Activated naive CD4-positive, alpha-beta T cell treated with anti-CD3 and anti-CD28 coated beads, Interleukin-2, amount 10 ng/mL, durations not matched to agents 7 days and 5 days (primary cell): ENCODE data around the gene APOL3.
A peak's percentile ranks its signal among the peaks of the same experiment; 100 is the strongest.
"Not testable (repeated sequence)": the region's sequence is repeated elsewhere in the genome, so short reads cannot be mapped to it uniquely, and the experiment has no call there.

ENCODE experiments used
- CTCF ChIA-PET: fragments of 350-600 bp; sonication (Branson Sonifier 250); formaldehyde crosslinking; loops from one replicate; lab custom pipeline; 2021; ENCODE audit warnings: antibody characterized with exemption; lab: Charles Lee
- DNase-seq: peaks from one replicate; pipeline ENCODE4 v3.0.0-alpha.2; 2020
- H3K27ac Mint-ChIP-seq: one replicate; pipeline ENCODE4 v1.8.0; 2021; ENCODE audit warnings: mild to moderate bottlenecking, moderate library complexity, mixed read lengths
- H3K27me3 Mint-ChIP-seq: one replicate; pipeline ENCODE4 v1.8.0; 2021; ENCODE audit warnings: mild to moderate bottlenecking, mixed read lengths
- H3K36me3 Mint-ChIP-seq: one replicate; pipeline ENCODE4 v1.8.0; 2021; ENCODE audit warnings: mixed read lengths
- H3K4me1 Mint-ChIP-seq: one replicate; pipeline ENCODE4 v1.8.0; 2021; ENCODE audit warnings: mixed read lengths
- H3K4me3 Mint-ChIP-seq: one replicate; pipeline ENCODE4 v1.8.0; 2021; ENCODE audit warnings: mild to moderate bottlenecking, moderate library complexity, mixed read lengths
- H3K9me3 Mint-ChIP-seq: one replicate; pipeline ENCODE4 v1.8.0; 2021; ENCODE audit warnings: mixed read lengths

Gene APOL3

DNA sequence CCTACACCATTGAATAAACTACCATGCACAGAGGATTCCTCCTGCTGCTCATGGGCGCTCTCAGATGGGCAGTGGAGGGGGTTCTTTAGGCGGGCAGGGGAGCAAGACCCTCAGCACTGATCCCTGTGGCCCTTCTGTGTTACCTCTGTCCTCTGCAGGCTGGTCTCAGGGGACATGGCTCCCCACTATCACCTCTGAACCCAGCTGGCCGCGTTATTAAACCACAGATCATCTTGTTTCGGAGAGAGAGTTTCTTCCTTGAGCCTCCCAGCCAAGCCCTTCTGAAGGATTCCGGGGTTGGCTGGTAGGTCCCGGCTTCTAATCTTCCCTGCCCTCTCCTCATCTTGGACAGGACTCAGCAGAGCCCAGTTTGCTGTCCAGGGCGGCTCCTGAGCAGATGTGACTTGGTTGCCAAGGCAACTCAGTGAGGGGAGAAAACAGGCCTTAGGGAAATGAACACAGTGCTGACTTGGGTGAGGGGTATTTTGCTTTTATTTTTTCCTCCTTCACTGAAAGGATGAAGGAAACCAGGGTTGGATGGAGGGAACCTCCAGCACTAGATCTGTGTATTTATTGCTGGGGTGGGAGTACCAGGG, 13.3 kb downstream of the APOL3 start:
- no peak overlapping the region for H3K27ac Mint-ChIP-seq

DNA sequence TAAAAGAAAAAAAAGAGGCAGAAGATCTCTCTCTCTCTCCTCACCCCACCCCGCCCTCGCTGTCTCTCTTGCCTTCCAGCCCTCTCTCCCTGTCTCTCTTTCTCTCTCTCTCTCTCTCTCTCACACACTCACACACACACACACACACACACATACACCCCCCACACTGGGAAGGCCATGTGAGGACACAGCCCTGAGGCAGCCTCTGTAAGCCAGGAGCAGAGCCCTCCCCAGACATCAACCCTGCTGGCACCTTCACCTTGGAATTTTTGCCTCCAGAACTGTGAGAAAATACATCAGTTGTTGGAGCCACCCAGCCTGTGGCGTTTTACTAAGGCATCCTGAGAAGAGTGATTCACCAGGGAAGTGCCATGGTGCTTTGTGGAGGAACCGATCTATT, 14.7 kb downstream of the APOL3 start:
- H3K36me3 Mint-ChIP-seq: peaks cover 63% of the 10 kb centered on the region

More for the DNA sequence above, 13.3 kb downstream of the APOL3 start:
- Mint-ChIP-seq H3K4me3 (no peak overlapping the region), H3K36me3 (peaks cover 64% of the 10 kb centered on the region), H3K9me3 (peaks cover 7% of the 10 kb centered on the region), H3K27me3 (no peaks in the 10 kb centered on the region), H3K4me1 (peaks cover 16% of the 10 kb centered on the region)
- CTCF ChIA-PET: interaction anchor here (4.8 kb wide), 1 partner anchor 32 kb away, joined by 48 read pairs; no protein-coding TSS in a partner anchor
- no peak for DNase-seq

DNA sequence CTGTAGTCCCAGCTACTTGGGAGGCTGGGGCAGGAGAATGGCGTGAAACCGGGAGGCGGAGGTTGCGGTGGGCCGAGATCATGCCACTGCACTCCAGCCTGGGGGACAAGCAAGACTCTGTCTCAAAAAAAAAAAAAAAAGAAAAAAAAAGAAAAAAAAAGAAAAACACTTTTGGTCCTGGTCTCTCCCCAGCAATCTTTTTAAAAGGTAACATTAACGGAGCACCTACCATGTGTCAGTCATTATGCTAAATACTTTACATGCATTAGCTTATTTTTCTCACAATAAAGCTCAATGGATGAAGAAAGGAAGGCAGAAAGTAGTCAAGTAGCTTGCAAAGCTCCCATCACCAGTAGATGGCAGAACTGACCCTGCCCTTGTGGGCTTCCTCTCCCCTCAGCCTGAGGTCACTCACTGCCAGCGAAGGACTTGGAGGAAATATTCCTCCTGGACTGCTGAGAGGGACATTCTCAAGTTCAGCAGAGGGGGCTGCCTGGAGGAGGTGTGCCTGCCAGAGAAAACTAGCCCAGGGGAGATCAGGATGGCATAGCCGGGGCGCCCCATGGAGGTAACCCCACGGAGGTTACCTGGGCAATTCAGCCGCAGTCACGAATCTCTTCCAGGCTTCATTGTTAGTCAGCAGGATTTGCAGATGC, 15.5 kb downstream of the APOL3 start:
- CTCF ChIA-PET: interaction anchor here (0.9 to 4.8 kb wide), 5 partner anchors 10 to 95 kb away, joined by 3 to 48 read pairs (median 5); partner anchors contain the start of genes APOL2 and APOL3
- peak; percentile 53 for DNase-seq
- H3K36me3 Mint-ChIP-seq: peaks cover 66% of the 10 kb centered on the region
- H3K4me3 Mint-ChIP-seq: no peak overlapping the region
- peak overlapping the region; percentile 39 for H3K27ac Mint-ChIP-seq
- H3K27me3 Mint-ChIP-seq: no peaks in the 10 kb centered on the region
- no peaks in the 10 kb centered on the region for H3K9me3 Mint-ChIP-seq
- no peaks in the 10 kb centered on the region for H3K4me1 Mint-ChIP-seq

More for the DNA sequence above, 14.7 kb downstream of the APOL3 start:
- no peak overlapping the region for H3K27ac Mint-ChIP-seq
- H3K27me3 Mint-ChIP-seq: no peaks in the 10 kb centered on the region
- DNase-seq: no peak
- H3K4me1 Mint-ChIP-seq: peaks cover 2% of the 10 kb centered on the region
- H3K9me3 Mint-ChIP-seq: no peaks in the 10 kb centered on the region
- no peak overlapping the region for H3K4me3 Mint-ChIP-seq
- CTCF ChIA-PET: interaction anchor here (2.3 to 4.8 kb wide), 2 partner anchors 14 to 33 kb away, joined by 11 to 48 read pairs; partner anchors contain the start of gene APOL3

DNA sequence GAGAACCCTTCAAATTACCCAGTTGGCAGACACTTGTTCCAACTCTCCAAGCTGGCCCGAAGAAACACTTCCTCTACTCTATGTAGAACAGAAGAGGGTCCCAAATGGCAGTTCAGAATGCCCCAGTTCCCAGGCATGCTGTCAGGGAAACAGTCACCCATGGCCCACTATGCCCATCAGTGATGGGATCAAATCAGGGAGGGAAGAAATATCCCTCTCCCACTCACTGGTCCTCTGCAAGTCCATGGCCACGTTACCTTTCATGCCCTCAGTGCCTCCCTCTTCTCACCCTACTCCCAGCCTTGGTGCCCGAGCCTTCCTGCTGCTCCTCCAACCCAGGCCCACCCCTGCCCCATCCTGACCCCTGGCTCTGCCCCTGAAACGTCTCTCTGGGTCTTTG, 16.6 kb downstream of the APOL3 start:
- H3K9me3 Mint-ChIP-seq: no peaks in the 10 kb centered on the region
- H3K36me3 Mint-ChIP-seq: peaks cover 67% of the 10 kb centered on the region
- H3K27me3 Mint-ChIP-seq: no peaks in the 10 kb centered on the region
- no peaks in the 10 kb centered on the region for H3K4me1 Mint-ChIP-seq
- CTCF ChIA-PET: interaction anchor here (4.8 kb wide), 1 partner anchor 35 kb away, joined by 48 read pairs; no protein-coding TSS in a partner anchor
- no peak overlapping the region for H3K4me3 Mint-ChIP-seq
- H3K27ac Mint-ChIP-seq: no peak overlapping the region
- DNase-seq: no peak

DNA sequence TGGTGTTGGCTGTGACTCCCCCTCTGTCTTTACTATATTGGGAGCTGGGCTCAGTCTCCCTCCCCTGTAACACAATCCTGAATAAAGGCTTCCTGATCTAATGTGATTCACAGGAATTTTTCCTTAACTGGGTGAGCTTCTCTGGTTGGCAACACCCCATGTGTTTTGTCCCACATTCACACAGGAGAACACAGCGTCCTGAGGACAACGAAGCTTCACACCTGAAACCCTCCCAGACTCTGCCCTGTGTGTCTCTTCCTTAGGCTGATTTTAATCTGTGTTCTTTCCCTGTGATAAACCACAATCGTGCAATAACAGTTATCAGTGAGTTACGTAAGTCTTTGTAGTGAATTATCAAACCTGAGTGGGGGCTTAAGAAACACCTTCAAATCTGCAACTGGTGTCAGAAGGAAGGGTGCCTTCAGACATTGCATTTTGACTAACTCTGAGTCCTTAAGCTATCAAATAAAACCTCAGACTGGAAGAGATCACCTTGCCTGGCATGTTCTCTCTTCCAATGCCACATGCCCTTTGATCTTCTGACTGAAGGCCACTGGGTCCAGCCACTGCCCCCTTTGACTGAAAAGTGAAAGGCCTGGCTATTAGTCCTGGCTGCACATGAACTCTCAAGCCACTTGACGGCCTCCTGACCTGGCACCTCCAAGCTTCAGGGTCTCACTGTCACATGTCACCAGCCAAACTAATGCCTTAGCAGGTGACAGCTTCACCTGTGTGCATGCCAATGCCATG, 17.3 kb downstream of the APOL3 start:
- peaks cover 65% of the 10 kb centered on the region for H3K36me3 Mint-ChIP-seq
- no peaks in the 10 kb centered on the region for H3K9me3 Mint-ChIP-seq
- no peak overlapping the region for H3K27ac Mint-ChIP-seq
- no peaks in the 10 kb centered on the region for H3K4me1 Mint-ChIP-seq
- no peak for DNase-seq
- H3K4me3 Mint-ChIP-seq: no peak overlapping the region
- no peaks in the 10 kb centered on the region for H3K27me3 Mint-ChIP-seq
- CTCF ChIA-PET: interaction anchor here (4.8 kb wide), 1 partner anchor 36 kb away, joined by 48 read pairs; no protein-coding TSS in a partner anchor

- CTCF ChIA-PET: interaction anchor here (0.9 to 1.3 kb wide), 3 partner anchors 36 to 75 kb away, joined by 3 to 4 read pairs (median 3); no protein-coding TSS in a partner anchor
- Mint-ChIP-seq H3K9me3 (no peaks in the 10 kb centered on the region), H3K27me3 (no peaks in the 10 kb centered on the region), H3K4me3 (no peak overlapping the region), H3K4me1 (no peaks in the 10 kb centered on the region), H3K36me3 (peaks cover 55% of the 10 kb centered on the region), H3K27ac (no peak overlapping the region)
- no peak for DNase-seq
Measured at GRCh38 chr22:36141481-36141880, 19.1 kb downstream of the APOL3 start.

DNA sequence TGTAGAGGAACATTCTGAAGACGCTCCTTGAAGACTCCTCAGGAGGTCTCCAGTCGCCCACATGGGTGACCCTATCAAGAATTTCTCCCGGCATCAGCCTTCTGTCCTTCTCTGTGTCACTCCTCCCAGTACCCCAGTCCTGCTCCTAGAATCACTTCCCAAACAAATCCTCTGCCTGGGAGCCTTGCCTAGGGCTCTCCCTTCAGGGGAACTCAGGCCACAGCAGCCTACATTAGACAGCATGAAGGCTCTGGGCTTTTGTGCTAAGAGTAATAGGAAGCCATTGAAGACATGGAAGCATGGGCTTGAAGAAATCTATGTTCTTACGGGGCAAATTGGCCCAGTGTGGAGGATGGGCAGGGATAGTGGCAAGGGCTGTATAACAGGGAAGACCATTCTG, 21.8 kb downstream of the APOL3 start:
- DNase-seq, H3K27me3 Mint-ChIP-seq, H3K4me3 Mint-ChIP-seq, CTCF ChIA-PET, H3K9me3 Mint-ChIP-seq, H3K4me1 Mint-ChIP-seq, H3K27ac Mint-ChIP-seq: not testable (repeated sequence)
- peaks cover 41% of the 10 kb centered on the region for H3K36me3 Mint-ChIP-seq

GRCh38 chr22:36136988-36137387, 23.6 kb downstream of the APOL3 start:
- peaks cover 9% of the 10 kb centered on the region for H3K4me1 Mint-ChIP-seq

DNA sequence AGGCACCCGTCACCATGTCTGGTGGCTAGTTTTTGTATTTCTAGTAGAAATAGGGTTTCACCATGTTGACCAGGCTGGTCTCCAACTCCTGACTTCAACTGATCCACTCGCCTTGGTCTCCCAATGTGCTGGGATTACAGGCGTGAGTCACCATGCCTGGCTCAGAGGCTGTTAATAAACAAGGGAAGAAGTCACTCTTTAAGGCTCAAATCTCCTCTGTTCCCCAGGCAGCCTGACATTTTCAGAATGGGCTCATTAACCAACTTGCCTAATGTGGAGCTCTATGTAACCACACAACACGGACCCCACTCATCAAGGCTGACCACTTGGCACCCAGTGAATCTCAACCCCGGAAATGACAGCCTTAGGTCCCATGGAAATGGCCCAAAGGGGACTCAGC, 24.1 kb downstream of the APOL3 start:
- Mint-ChIP-seq H3K9me3 (no peaks in the 10 kb centered on the region), H3K4me1 (peaks cover 9% of the 10 kb centered on the region), H3K27me3 (no peaks in the 10 kb centered on the region), H3K36me3 (peaks cover 21% of the 10 kb centered on the region), H3K4me3 (no peak overlapping the region), H3K27ac (no peak overlapping the region)
- no peak for DNase-seq
- CTCF ChIA-PET: interaction anchor here (1.3 to 2.4 kb wide), 3 partner anchors 9 to 44 kb away, joined by 3 to 6 read pairs (median 5); no protein-coding TSS in a partner anchor

More at GRCh38 chr22:36136988-36137387, 23.6 kb downstream of the APOL3 start:
- DNase-seq: no peak
- Mint-ChIP-seq H3K4me3 (no peak overlapping the region), H3K27me3 (no peaks in the 10 kb centered on the region), H3K9me3 (no peaks in the 10 kb centered on the region), H3K27ac (no peak overlapping the region), H3K36me3 (peaks cover 26% of the 10 kb centered on the region)
- CTCF ChIA-PET: interaction anchor here (1.3 kb wide), 2 partner anchors 12 to 43 kb away, joined by 3 to 6 read pairs; no protein-coding TSS in a partner anchor

DNA sequence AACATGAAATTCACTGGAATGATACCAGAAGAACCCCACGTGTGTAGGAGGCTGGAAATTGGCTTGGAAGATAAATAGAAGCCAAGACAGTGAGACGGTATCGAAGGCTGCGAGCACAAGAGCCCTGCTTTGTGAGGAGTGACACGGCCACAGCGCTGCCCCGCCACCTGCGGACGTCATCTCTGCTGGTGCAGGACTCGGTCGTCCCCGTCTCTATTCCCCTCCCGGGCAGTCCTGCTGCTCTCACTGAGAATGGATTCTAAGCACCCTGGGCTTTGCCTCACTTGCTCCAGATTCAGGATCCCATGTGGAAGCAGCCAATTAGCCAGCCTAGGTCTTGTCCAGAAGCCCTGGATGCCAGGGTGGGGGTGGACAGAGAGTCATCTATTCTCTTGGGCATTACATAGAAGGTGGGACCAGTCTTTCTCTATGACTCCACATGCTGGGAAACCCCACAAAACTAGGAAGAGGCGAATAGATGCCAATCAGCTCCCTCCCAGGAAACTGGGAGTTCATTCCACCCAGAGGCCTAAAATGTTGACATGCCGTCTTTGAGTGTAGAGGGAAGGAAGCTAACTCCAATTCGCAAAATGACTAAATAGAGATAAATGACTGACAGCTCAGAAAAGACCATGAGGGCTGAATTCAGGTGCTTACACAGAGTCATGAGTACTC, 25.1 kb downstream of the APOL3 start:
- no peak overlapping the region for H3K4me3 Mint-ChIP-seq
- CTCF ChIA-PET: interaction anchor here (2.4 kb wide), 1 partner anchor 10 kb away, joined by 5 read pairs; no protein-coding TSS in a partner anchor
- no peak for DNase-seq
- H3K9me3 Mint-ChIP-seq: no peaks in the 10 kb centered on the region
- H3K27me3 Mint-ChIP-seq: peaks cover 5% of the 10 kb centered on the region
- H3K4me1 Mint-ChIP-seq: peaks cover 9% of the 10 kb centered on the region
- H3K36me3 Mint-ChIP-seq: peaks cover 11% of the 10 kb centered on the region
- no peak overlapping the region for H3K27ac Mint-ChIP-seq

- Mint-ChIP-seq H3K36me3 (peaks cover 4% of the 10 kb centered on the region), H3K9me3 (no peaks in the 10 kb centered on the region), H3K27me3 (peaks cover 8% of the 10 kb centered on the region), H3K4me1 (peaks cover 9% of the 10 kb centered on the region), H3K4me3 (no peak overlapping the region), H3K27ac (no peak overlapping the region)
- DNase-seq: no peak
- CTCF ChIA-PET: interaction anchor here (1.5 to 2.4 kb wide), 2 partner anchors 10 to 11 kb away, joined by 4 to 5 read pairs; no protein-coding TSS in a partner anchor
Measured at GRCh38 chr22:36134182-36134581, 26.4 kb downstream of the APOL3 start.

DNA sequence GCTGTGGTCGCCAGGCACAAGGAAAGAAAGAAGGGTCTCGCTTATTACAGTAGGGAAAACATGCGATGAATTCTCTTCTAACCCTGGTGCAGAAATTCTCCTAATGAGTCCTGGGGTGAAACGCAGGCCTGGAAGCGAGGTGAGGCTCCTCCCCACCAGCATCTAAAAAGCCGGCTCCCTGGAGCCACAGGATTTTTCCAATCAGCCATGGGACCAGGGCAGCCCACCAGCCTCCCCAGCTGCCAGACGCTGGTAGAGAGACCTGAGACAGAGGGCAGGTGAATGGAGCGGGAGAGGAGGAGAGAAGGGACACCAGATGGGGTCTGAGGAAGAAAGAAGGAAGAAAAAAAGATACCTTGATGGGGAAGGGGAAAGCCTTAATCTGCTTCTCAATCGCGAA, 28.6 kb downstream of the APOL3 start:
- CTCF ChIA-PET: no interaction called here
- Mint-ChIP-seq H3K4me1 (peaks cover 9% of the 10 kb centered on the region), H3K27me3 (peaks cover 23% of the 10 kb centered on the region), H3K9me3 (no peaks in the 10 kb centered on the region), H3K4me3 (no peak overlapping the region), H3K36me3 (no peaks in the 10 kb centered on the region), H3K27ac (no peak overlapping the region)
- DNase-seq: no peak

DNA sequence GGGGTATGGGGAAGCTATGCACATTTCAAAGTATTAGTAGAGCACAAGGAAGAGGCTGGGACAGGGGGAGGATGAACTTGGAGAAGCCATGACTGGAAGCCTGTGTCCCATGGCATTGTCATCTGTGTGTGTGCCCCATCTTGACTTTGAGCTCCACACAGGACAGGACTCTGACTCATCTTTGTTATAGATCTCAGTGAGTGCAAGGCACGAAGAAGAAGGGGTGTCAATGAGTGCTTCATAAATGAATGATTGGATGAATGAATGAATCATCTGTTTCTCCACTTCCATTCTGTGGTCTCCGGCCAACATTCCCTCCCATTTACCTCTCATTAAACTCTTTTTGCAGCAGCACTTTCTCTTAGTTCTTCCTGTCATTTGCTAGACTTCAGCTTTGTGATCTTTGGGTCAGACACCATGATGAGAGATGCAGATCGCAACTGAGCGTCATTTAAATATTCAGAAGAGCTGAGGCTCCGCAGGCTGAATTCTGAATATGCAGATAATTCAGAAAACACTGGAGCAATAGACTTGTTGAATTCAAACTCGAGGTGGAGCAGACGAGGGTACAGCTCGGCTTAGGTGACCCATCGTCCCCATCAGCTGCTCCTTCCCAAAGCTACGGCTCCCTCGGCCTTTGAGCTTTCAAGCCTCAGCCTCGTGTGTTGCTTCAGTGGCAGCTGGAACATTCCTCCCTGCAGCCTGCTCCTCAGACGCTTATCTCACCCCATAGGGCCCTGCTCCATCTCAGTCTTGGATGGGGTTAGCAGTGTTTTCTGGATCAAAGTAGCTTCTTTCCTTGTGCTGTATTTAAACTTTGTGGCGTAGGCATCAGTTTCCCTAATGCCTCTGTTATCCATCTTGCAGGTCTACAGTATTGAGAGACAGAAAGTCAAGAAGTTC, 30.8 kb downstream of the APOL3 start:
- DNase-seq: no peak
- peaks cover 30% of the 10 kb centered on the region for H3K27me3 Mint-ChIP-seq
- H3K9me3 Mint-ChIP-seq: no peaks in the 10 kb centered on the region
- peaks cover 10% of the 10 kb centered on the region for H3K4me1 Mint-ChIP-seq
- CTCF ChIA-PET: interaction anchor here (0.6 kb wide), 1 partner anchor 63 kb away, joined by 3 read pairs; no protein-coding TSS in a partner anchor
- no peak overlapping the region for H3K4me3 Mint-ChIP-seq
- no peak overlapping the region for H3K27ac Mint-ChIP-seq
- H3K36me3 Mint-ChIP-seq: no peaks in the 10 kb centered on the region
